Liver (tissue), 9 donors: ENCODE measurements around the gene LASP1. TPM values are rescaled to one million over a fixed set of nuclear protein-coding genes. Genes with fewer than 3 reads are reported as not detected.

Experiments used
- DNase-seq: peaks from one replicate; pipeline ENCODE4 v3.0.0-alpha.2; 2017; ENCODE audit warnings: low spot score
- H3K27ac ChIP-seq, 2 donors: one replicate each; pipeline ENCODE4 v1.7.0; 2013; ENCODE audit warnings: inconsistent platforms in 2 of 2, low read length in 2 of 2, control low read depth in 1 of 2, low read depth in 1 of 2, mild to moderate bottlenecking in 1 of 2
- H3K27me3 ChIP-seq, 4 donors: one replicate each; pipeline versions ENCODE4 v1.6.1 to v1.7.0; 2013; ENCODE audit warnings: low read length in 3 of 4, inconsistent platforms in 1 of 4, mild to moderate bottlenecking in 1 of 4, moderate library complexity in 1 of 4; ENCODE audit not compliant: control insufficient read depth in 4 of 4, insufficient read depth in 4 of 4
- H3K36me3 ChIP-seq, 4 donors: one replicate each; pipeline versions ENCODE4 v1.6.1 to v1.7.0; 2013; ENCODE audit warnings: low read length in 3 of 4, mild to moderate bottlenecking in 3 of 4, low read depth in 1 of 4, moderate library complexity in 1 of 4; ENCODE audit not compliant: control insufficient read depth in 4 of 4, insufficient read depth in 3 of 4
- H3K4me1 ChIP-seq, 4 donors: one replicate each; pipeline versions ENCODE4 v1.6.1 to v1.7.0; 2013; ENCODE audit warnings: low read length in 3 of 4, mild to moderate bottlenecking in 3 of 4, moderate library complexity in 1 of 4; ENCODE audit not compliant: control insufficient read depth in 4 of 4, insufficient read depth in 4 of 4
- H3K4me3 ChIP-seq, 3 donors: one replicate each; pipeline versions ENCODE4 v1.6.1 to v1.7.0; 2013; ENCODE audit warnings: low read length in 3 of 3, control low read depth in 1 of 3, low read depth in 1 of 3, mild to moderate bottlenecking in 1 of 3
- H3K9ac ChIP-seq, 2 donors: one replicate each; pipeline ENCODE4 v1.7.0; 2013; ENCODE audit warnings: low read length in 2 of 2, mild to moderate bottlenecking in 2 of 2, moderate library complexity in 2 of 2, control low read depth in 1 of 2, low read depth in 1 of 2
- H3K9me3 ChIP-seq, 4 donors: one replicate each; pipeline versions ENCODE4 v1.6.1 to v1.7.0; 2013; ENCODE audit warnings: low read length in 3 of 4; ENCODE audit not compliant: control insufficient read depth in 4 of 4
- ATF3 ChIP-seq: IDR thresholded peaks from 2 replicates; pipeline ENCODE4 v1.6.1; 2016; ENCODE audit warnings: antibody characterized with exemption
- EGR1 ChIP-seq, 2 donors: IDR thresholded peaks; 2 replicates each; pipeline ENCODE4 v1.6.1; 2016 to 2018; ENCODE audit warnings: antibody characterized with exemption in 2 of 2, low read depth in 2 of 2
- FOXA1 ChIP-seq: IDR thresholded peaks from 2 replicates; pipeline ENCODE4 v1.6.1; 2016; ENCODE audit warnings: antibody characterized with exemption
- FOXA2 ChIP-seq: IDR thresholded peaks from 2 replicates; pipeline ENCODE4 v1.6.1; 2016; ENCODE audit warnings: antibody characterized with exemption
- GABPA ChIP-seq, 2 donors: IDR thresholded peaks in 1 of 2; conservative IDR thresholded peaks in 1 of 2; 2 replicates each; pipeline ENCODE4 v1.6.1; 2016; ENCODE audit warnings: antibody characterized with exemption in 2 of 2, mild to moderate bottlenecking in 1 of 2, moderate library complexity in 1 of 2
- HNF4A ChIP-seq, 2 donors: conservative IDR thresholded peaks; 2 replicates each; pipeline ENCODE4 v1.6.1; 2016; ENCODE audit warnings: antibody characterized with exemption in 2 of 2, mild to moderate bottlenecking in 2 of 2
- HNF4G ChIP-seq: IDR thresholded peaks from 2 replicates; pipeline ENCODE4 v1.6.1; 2016; ENCODE audit warnings: antibody characterized with exemption
- JUND ChIP-seq, 2 donors: IDR thresholded peaks; 2 replicates each; pipeline ENCODE4 v1.6.1; 2016; ENCODE audit warnings: antibody characterized with exemption in 2 of 2
- RXRA ChIP-seq, 2 donors: IDR thresholded peaks; 2 replicates each; pipeline ENCODE4 v1.6.1; 2017 to 2018; ENCODE audit warnings: antibody characterized with exemption in 2 of 2, mild to moderate bottlenecking in 1 of 2
- TAF1 ChIP-seq: conservative IDR thresholded peaks from 2 replicates; pipeline ENCODE4 v1.6.1; 2016; ENCODE audit warnings: antibody characterized with exemption, mild to moderate bottlenecking
- ZBTB33 ChIP-seq: IDR thresholded peaks from 2 replicates; pipeline ENCODE4 v1.6.1; 2016; ENCODE audit warnings: antibody characterized with exemption
- WGBS: extraction: QIAGEN DNeasy Blood & Tissue Kit; methylation state at CpG from one replicate; pipeline ENCODE4 v1.1.7; 2013; 5-methylcytosine and 5-hydroxymethylcytosine counted together
- polyA plus RNA-seq, 2 donors: library from polyadenylated mRNA; stranded (reverse) in 1 of 2; unstranded in 1 of 2; fragments of 200-250 nt in 1 of 2; fragments of >200 nt in 1 of 2; fragmentation: Nextera tagmentation in 1 of 2; extraction: Ambion mirVana in 1 of 2; gene quantifications; one replicate each; pipeline versions ENCODE4 v1.2.1 to v1.2.3, GENCODE V29; 2013 to 2015
- total RNA-seq, 2 donors: library from RNA; depleted of rRNA; stranded (reverse); fragments of >200 nt; gene quantifications; one replicate each; pipeline ENCODE4 v1.2.3, GENCODE V29; 2014
- donor health status: healthy.
- donor health status: healthy.
- donor health status: healthy.
- donor health status: healthy.
- donor health status: healthy.

Gene LASP1
- total and polyA plus RNA-seq, 4 donors = 18.2 to 77.7 (median 68.4) TPM

GRCh38 chr17:38825762-38826247, 44.1 kb upstream of the LASP1 start:
- TF ChIP-seq HNF4G (no peak), FOXA1 (no peak)
- Histone ChIP-seq H3K27me3 (no peaks in the 10 kb centered on the region), H3K4me3 (peak overlapping the region; percentile 71 to 98 (median 96)), H3K4me1 (peaks cover 3 to 24% (median 18%) of the 10 kb centered on the region in 4 donors), H3K9ac (peak overlapping the region; percentile 42 to 96), H3K9me3 (no peaks in the 10 kb centered on the region), H3K27ac (peak overlapping the region; percentile 90 to 97), H3K36me3 (peaks cover 1 to 6% (median 3%) of the 10 kb centered on the region in 4 donors)
- no peak for DNase-seq
- 95% methylated on average over 17 of the region's 17 CpGs for WGBS

GRCh38 chr17:38844261-38844757, 25.5 kb upstream of the LASP1 start:
- TF ChIP-seq JUND (IDR thresholded peaks at IDR 0.05) (peak in 1 of 2 donors; percentile 31), RXRA (IDR thresholded peaks at IDR 0.05) (peak in 1 of 2 donors; percentile 10), TAF1 (no peak), GABPA (IDR thresholded peaks at IDR 0.05 in 1 of 2, conservative IDR thresholded peaks at IDR 0.05 in 1 of 2) (no peak), ATF3 (no peak)
- H3K9ac ChIP-seq = no peak overlapping the region
- H3K27ac ChIP-seq = no peak overlapping the region
- H3K4me3 ChIP-seq = no peak overlapping the region
- H3K9me3 ChIP-seq = no peaks in the 10 kb centered on the region
- H3K27me3 ChIP-seq = no peaks in the 10 kb centered on the region
- H3K4me1 ChIP-seq = no peaks in the 10 kb centered on the region
- no peak for DNase-seq
- 74% methylated on average over 13 of the region's 13 CpGs for WGBS
- H3K36me3 ChIP-seq = peaks cover 6 to 20% (median 18%) of the 10 kb centered on the region in 4 donors

- Histone ChIP-seq H3K4me1 (peaks cover 0 to 21% (median 18%) of the 10 kb centered on the region in 4 donors), H3K36me3 (peaks cover 14 to 44% (median 38%) of the 10 kb centered on the region in 4 donors), H3K27me3 (no peaks in the 10 kb centered on the region), H3K9me3 (no peaks in the 10 kb centered on the region), H3K27ac (no peak overlapping the region), H3K9ac (no peak overlapping the region), H3K4me3 (no peak overlapping the region)
- TF ChIP-seq ZBTB33 (no peak), JUND (IDR thresholded peaks at IDR 0.05) (no peak), FOXA2 (no peak), HNF4A (conservative IDR thresholded peaks at IDR 0.05) (no peak), FOXA1 (no peak)
- 98% methylated on average over 1 of the region's 1 CpG for WGBS
- no peak for DNase-seq
These were observed 21.3 kb upstream of the LASP1 start for GRCh38 chr17:38848557-38848891.

- H3K4me1 ChIP-seq = peaks cover 0 to 21% (median 18%) of the 10 kb centered on the region in 4 donors
- H3K27me3 ChIP-seq = no peaks in the 10 kb centered on the region
- H3K27ac ChIP-seq = no peak overlapping the region
- DNase-seq = no peak
- no peak overlapping the region for H3K9ac ChIP-seq
- H3K9me3 ChIP-seq = no peaks in the 10 kb centered on the region
- TF ChIP-seq ATF3 (no peak), EGR1 (IDR thresholded peaks at IDR 0.05; ENCODE audit: low read depth in 2 of 2) (no peak)
- no peak overlapping the region for H3K4me3 ChIP-seq
- H3K36me3 ChIP-seq = peaks cover 14 to 44% (median 38%) of the 10 kb centered on the region in 4 donors
- WGBS = 87% methylated on average over 16 of the region's 16 CpGs
These were observed 20.8 kb upstream of the LASP1 start for GRCh38 chr17:38848939-38849605.
